Keratinocyte (primary cell): ENCODE data around the gene CACNA1S. TPM values are rescaled to one million over a fixed set of nuclear protein-coding genes. Genes with fewer than 3 reads are reported as not detected.

Experiments
- DNase-seq: peaks from one replicate; pipeline ENCODE4 v3.0.0-alpha.2; 2011; ENCODE audit warnings: low read depth, missing footprints, low spot score
- FAIRE-seq: peaks from 2 replicates; lab custom pipeline; 2011; peaks lifted over from hg19 to GRCh38; lab: Jason Lieb, UNC
- H2AFZ ChIP-seq: 2 replicates; pipeline ENCODE4 v1.6.0; 2012; ENCODE audit warnings: low read length, control low read depth, inconsistent platforms; ENCODE audit not compliant: control insufficient read depth
- H3K27ac ChIP-seq: 2 replicates; pipeline ENCODE4 v1.5.1; 2011; ENCODE audit warnings: low read length; ENCODE audit not compliant: control insufficient read depth, insufficient read depth
- H3K27me3 ChIP-seq: 3 replicates; pipeline ENCODE4 v1.6.0; 2011; ENCODE audit warnings: low read length; ENCODE audit not compliant: control insufficient read depth, insufficient read depth; ENCODE audit errors: extremely low read depth
- H3K36me3 ChIP-seq, 2 experiments: 2 replicates in 1 of 2; 3 replicates in 1 of 2; pipeline ENCODE4 v1.5.1; 2011; ENCODE audit warnings: low read length in 2 of 2, mild to moderate bottlenecking in 1 of 2; ENCODE audit not compliant: control insufficient read depth in 2 of 2, insufficient read depth in 2 of 2; ENCODE audit errors: extremely low read depth in 1 of 2
- H3K4me1 ChIP-seq: 3 replicates; pipeline ENCODE4 v1.5.1; 2011; ENCODE audit warnings: low read length; ENCODE audit not compliant: control insufficient read depth, insufficient read depth; ENCODE audit errors: extremely low read depth
- H3K4me2 ChIP-seq: 3 replicates; pipeline ENCODE4 v1.6.0; 2011; ENCODE audit warnings: low read depth, low read length; ENCODE audit not compliant: control insufficient read depth, insufficient read depth; ENCODE audit errors: extremely low read depth
- H3K4me3 ChIP-seq, 3 experiments: fragments of 200-600 bp in 1 of 3; sonication (generic) in 1 of 3; 2 replicates in 2 of 3; 3 replicates in 1 of 3; pipeline ENCODE4 v1.5.1; 2011 to 2016; ENCODE audit warnings: low read length in 3 of 3, mild to moderate bottlenecking in 3 of 3, control low read depth in 2 of 3, inconsistent platforms in 1 of 3, low read depth in 1 of 3, mixed read lengths in 1 of 3, mixed run types in 1 of 3, moderate library complexity in 1 of 3; ENCODE audit not compliant: control insufficient read depth in 2 of 3, insufficient read depth in 2 of 3; ENCODE audit errors: extremely low read depth in 1 of 3
- H3K79me2 ChIP-seq: 2 replicates; pipeline ENCODE4 v1.6.0; 2012; ENCODE audit warnings: low read length; ENCODE audit not compliant: control insufficient read depth, insufficient read depth
- H3K9ac ChIP-seq: 3 replicates; pipeline ENCODE4 v1.6.0; 2011; ENCODE audit warnings: low read length; ENCODE audit not compliant: control insufficient read depth, insufficient read depth; ENCODE audit errors: extremely low read depth
- H3K9me1 ChIP-seq: 3 replicates; pipeline ENCODE4 v1.6.0; 2011; ENCODE audit warnings: low read length; ENCODE audit not compliant: control insufficient read depth, insufficient read depth; ENCODE audit errors: extremely low read depth
- H3K9me3 ChIP-seq: 2 replicates; pipeline ENCODE4 v1.5.1; 2012; ENCODE audit warnings: low read depth, low read length; ENCODE audit not compliant: control insufficient read depth
- H4K20me1 ChIP-seq: 3 replicates; pipeline ENCODE4 v1.6.0; 2011; ENCODE audit warnings: low read length; ENCODE audit not compliant: control insufficient read depth, insufficient read depth; ENCODE audit errors: extremely low read depth
- CTCF ChIP-seq, 3 experiments: IDR thresholded peaks in 1 of 3; conservative IDR thresholded peaks in 1 of 3; optimal IDR thresholded peaks in 1 of 3; 2 replicates in 2 of 3; 3 replicates in 1 of 3; pipeline versions ENCODE3 to v1.5.1; 2011; ENCODE audit warnings: low read length in 3 of 3, mild to moderate bottlenecking in 3 of 3, moderate library complexity in 2 of 3, control low read depth in 1 of 3, inconsistent platforms in 1 of 3; ENCODE audit not compliant: insufficient read depth in 2 of 3; ENCODE audit errors: extremely low read depth in 1 of 3
- EZH2 ChIP-seq: IDR thresholded peaks from one replicate; pipeline ENCODE4 v1.6.1; 2012; ENCODE audit warnings: inconsistent platforms, mild to moderate bottlenecking, low read length, moderate library complexity
- dilution Hi-C: fragments of 300-500 bp; cut with MboI; formaldehyde crosslinking; loops from one replicate; pipeline ENCODE4 v1.7.0; 2020; ENCODE audit warnings: low sequenced_read_pairs; ENCODE audit not compliant: extremely low pct_ligation_motif_present
- polyA plus RNA-seq, 5 experiments: library from polyadenylated mRNA; depleted of rRNA in 3 of 5; stranded (reverse) in 3 of 5; stranded (forward) in 1 of 5; unstranded in 1 of 5; fragments of >200 nt; gene quantifications; 1 replicate in 1 of 5; 2 replicates in 3 of 5; 3 replicates in 1 of 5; pipeline versions ENCODE4 v1.2.1 to v1.2.3, GENCODE V29; 2011 to 2012; ENCODE audit warnings: missing spikeins in 2 of 5, low read depth in 1 of 5, low replicate concordance in 1 of 5

CACNA1S gene
- polyA plus RNA-seq, 1 donor (not counting 4 experiments of a cell fraction or from before 2014, with no cell fraction given) = not detected

DNA sequence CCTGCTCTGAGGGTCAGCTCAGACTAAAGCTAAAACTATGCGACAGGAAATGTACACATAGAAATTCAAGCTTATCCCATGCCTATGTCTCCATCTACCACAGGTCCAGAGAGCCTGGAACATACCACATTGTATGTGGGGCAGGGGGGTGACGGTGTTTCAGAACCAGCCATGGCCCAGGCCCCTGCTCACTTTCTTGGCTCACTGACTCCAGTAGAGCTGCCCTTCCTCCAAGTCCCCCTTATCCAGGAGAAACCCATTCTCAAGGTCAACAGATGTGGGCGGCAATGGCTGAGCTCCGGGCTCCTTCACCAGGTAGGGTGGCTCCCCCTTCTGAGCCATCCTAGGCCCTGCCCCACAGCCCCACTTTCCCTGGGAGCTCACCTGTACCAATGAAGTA, 21.0 kb downstream of the CACNA1S start:
- Histone ChIP-seq H3K4me1 (peaks cover 16% of the 10 kb centered on the region), H3K27ac (no peak overlapping the region), H3K9me3 (no peaks in the 10 kb centered on the region), H3K9me1 (no peaks in the 10 kb centered on the region), H3K79me2 (no peaks in the 10 kb centered on the region), H3K27me3 (peaks cover 6% of the 10 kb centered on the region), H2AFZ (no peak overlapping the region), H3K4me3 (no peak overlapping the region), H3K9ac (no peak overlapping the region), H3K4me2 (no peak overlapping the region), H3K36me3 (no peaks in the 10 kb centered on the region), H4K20me1 (no peaks in the 10 kb centered on the region)
- no peak for FAIRE-seq
- DNase-seq = no peak
- no peak for TF ChIP-seq EZH2
- no peak for TF ChIP-seq CTCF (optimal IDR thresholded peaks at IDR 0.05 in 1 of 3, IDR thresholded peaks at IDR 0.05 in 1 of 3, conservative IDR thresholded peaks at IDR 0.05 in 1 of 3; ENCODE audit: extremely low read depth in 1 of 3, insufficient read depth in 2 of 3, low read length in 3 of 3)
- dilution Hi-C loops = no loop called here

DNA sequence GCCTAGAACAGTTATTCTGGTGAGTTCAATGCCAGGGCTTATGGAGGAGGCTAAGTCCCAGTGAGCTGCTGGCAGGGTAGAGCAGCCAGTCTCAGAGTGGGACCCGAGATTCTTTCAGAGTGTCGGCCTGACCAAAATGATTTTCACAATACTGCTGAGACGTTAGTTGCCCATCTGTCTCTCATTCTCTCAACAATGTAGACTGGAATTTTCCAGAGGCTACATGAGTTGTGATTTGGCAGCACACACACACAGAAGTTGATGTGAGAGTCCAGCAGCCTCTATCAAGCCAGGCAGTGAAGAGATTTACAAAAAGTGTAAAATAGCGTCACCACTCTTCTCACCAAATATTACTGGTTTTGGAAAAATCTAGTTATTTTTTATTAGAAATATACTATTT, 21.7 kb downstream of the CACNA1S start:
- Histone ChIP-seq H3K27me3 (peaks cover 3% of the 10 kb centered on the region), H2AFZ (no peak overlapping the region), H3K4me2 (no peak overlapping the region), H3K9ac (no peak overlapping the region), H3K4me1 (peaks cover 16% of the 10 kb centered on the region), H3K36me3 (no peaks in the 10 kb centered on the region), H3K27ac (no peak overlapping the region), H3K9me1 (no peaks in the 10 kb centered on the region), H3K79me2 (no peaks in the 10 kb centered on the region), H3K9me3 (no peaks in the 10 kb centered on the region), H3K4me3 (no peak overlapping the region), H4K20me1 (no peaks in the 10 kb centered on the region)
- DNase-seq (no peak), FAIRE-seq (no peak)
- dilution Hi-C loops = no loop called here
- no peak for TF ChIP-seq CTCF (optimal IDR thresholded peaks at IDR 0.05 in 1 of 3, IDR thresholded peaks at IDR 0.05 in 1 of 3, conservative IDR thresholded peaks at IDR 0.05 in 1 of 3; ENCODE audit: extremely low read depth in 1 of 3, insufficient read depth in 2 of 3, low read length in 3 of 3)
- no peak for TF ChIP-seq EZH2
